GM12878 (cell line): ENCODE results near the gene PRKCZ.

Experiments
- BRCA1 ChIP-seq: IDR thresholded peaks from 2 replicates; pipeline ENCODE4 v1.6.1; 2011; ENCODE audit warnings: low read depth, low read length, improper control_type of control experiment
- CHD2 ChIP-seq: IDR thresholded peaks from 2 replicates; pipeline ENCODE4 v1.6.1; 2011; ENCODE audit warnings: low read depth, low read length, improper control_type of control experiment, borderline replicate concordance
- ESRRA ChIP-seq: IDR thresholded peaks from 2 replicates; pipeline ENCODE4 v1.6.1; 2012; ENCODE audit warnings: mild to moderate bottlenecking, low read length, improper control_type of control experiment
- GABPA ChIP-seq: IDR thresholded peaks from 2 replicates; pipeline ENCODE4 v1.6.1; 2014; ENCODE audit warnings: antibody characterized with exemption, low read depth, mild to moderate bottlenecking, inconsistent platforms
- MXI1 ChIP-seq: fragments of 150-350 bp; IDR thresholded peaks from 2 replicates; pipeline ENCODE4 v1.6.1; 2011; ENCODE audit warnings: low read depth, mild to moderate bottlenecking, inconsistent platforms, low read length, improper control_type of control experiment
- POLR2A ChIP-seq: IDR thresholded peaks from 2 replicates; pipeline ENCODE4 v1.6.1; 2011; ENCODE audit warnings: low read depth, mild to moderate bottlenecking, low read length
- RAD21 ChIP-seq: IDR thresholded peaks from 2 replicates; pipeline ENCODE4 v1.6.1; 2011; ENCODE audit warnings: mild to moderate bottlenecking, low read depth, low read length, moderate library complexity; ENCODE audit not compliant: insufficient read depth
- SMC3 ChIP-seq: IDR thresholded peaks from 2 replicates; pipeline ENCODE4 v1.6.1; 2011; ENCODE audit warnings: low read length, improper control_type of control experiment, borderline replicate concordance
- YY1 ChIP-seq: IDR thresholded peaks from 2 replicates; pipeline ENCODE4 v1.6.1; 2011; ENCODE audit warnings: low read depth, mild to moderate bottlenecking, low read length
- TF ChIP-seq, protein P1 (sequence below): fragments of 450-650 bp; formaldehyde crosslinking; IDR thresholded peaks from 2 replicates; pipeline ENCODE4 v1.5.0; 2022; ENCODE audit warnings: mild to moderate bottlenecking, missing genetic modification characterization
- TF ChIP-seq, protein P2 (sequence below), 3 experiments: IDR thresholded peaks in 2 of 3; conservative IDR thresholded peaks in 1 of 3; 2 replicates each; pipeline ENCODE4 v1.5.1; 2011; ENCODE audit warnings: low read depth in 3 of 3, low read length in 3 of 3, mild to moderate bottlenecking in 3 of 3, control low read depth in 2 of 3, moderate library complexity in 2 of 3, inconsistent platforms in 1 of 3, mixed read lengths in 1 of 3; ENCODE audit not compliant: control insufficient read depth in 2 of 3, insufficient read depth in 1 of 3; ENCODE audit errors: extremely low read depth in 1 of 3

DNA sequence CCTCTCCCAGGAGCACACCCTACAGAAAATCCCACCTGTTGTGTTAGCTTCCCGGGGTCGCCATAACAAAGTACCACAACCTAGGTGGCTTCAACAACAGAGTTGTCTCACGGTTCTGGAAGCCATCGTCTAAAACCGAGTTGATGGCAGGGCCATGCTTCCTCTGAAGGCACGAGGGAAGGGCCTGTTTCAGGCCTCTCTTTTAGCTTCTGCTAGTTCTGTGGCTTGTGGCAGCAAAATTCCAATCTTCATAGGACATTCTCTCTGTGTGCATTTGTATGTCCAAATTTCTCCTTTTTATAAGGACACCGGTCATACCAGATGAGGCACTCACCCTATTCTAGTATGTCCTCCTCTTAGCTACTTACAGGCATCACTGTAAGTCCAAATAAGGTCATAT is 49.8 kb upstream of the PRKCZ start:
- TF ChIP-seq ESRRA (no peak), MXI1 (no peak), POLR2A (no peak), SMC3 (no peak), GABPA (no peak), RAD21 (no peak), BRCA1 (no peak), CHD2 (no peak), YY1 (no peak)
- TF ChIP-seq, protein P1, sequence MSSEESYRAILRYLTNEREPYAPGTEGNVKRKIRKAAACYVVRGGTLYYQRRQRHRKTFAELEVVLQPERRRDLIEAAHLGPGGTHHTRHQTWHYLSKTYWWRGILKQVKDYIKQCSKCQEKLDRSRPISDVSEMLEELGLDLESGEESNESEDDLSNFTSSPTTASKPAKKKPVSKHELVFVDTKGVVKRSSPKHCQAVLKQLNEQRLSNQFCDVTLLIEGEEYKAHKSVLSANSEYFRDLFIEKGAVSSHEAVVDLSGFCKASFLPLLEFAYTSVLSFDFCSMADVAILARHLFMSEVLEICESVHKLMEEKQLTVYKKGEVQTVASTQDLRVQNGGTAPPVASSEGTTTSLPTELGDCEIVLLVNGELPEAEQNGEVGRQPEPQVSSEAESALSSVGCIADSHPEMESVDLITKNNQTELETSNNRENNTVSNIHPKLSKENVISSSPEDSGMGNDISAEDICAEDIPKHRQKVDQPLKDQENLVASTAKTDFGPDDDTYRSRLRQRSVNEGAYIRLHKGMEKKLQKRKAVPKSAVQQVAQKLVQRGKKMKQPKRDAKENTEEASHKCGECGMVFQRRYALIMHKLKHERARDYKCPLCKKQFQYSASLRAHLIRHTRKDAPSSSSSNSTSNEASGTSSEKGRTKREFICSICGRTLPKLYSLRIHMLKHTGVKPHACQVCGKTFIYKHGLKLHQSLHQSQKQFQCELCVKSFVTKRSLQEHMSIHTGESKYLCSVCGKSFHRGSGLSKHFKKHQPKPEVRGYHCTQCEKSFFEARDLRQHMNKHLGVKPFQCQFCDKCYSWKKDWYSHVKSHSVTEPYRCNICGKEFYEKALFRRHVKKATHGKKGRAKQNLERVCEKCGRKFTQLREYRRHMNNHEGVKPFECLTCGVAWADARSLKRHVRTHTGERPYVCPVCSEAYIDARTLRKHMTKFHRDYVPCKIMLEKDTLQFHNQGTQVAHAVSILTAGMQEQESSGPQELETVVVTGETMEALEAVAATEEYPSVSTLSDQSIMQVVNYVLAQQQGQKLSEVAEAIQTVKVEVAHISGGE = no peak
- TF ChIP-seq, protein P2, sequence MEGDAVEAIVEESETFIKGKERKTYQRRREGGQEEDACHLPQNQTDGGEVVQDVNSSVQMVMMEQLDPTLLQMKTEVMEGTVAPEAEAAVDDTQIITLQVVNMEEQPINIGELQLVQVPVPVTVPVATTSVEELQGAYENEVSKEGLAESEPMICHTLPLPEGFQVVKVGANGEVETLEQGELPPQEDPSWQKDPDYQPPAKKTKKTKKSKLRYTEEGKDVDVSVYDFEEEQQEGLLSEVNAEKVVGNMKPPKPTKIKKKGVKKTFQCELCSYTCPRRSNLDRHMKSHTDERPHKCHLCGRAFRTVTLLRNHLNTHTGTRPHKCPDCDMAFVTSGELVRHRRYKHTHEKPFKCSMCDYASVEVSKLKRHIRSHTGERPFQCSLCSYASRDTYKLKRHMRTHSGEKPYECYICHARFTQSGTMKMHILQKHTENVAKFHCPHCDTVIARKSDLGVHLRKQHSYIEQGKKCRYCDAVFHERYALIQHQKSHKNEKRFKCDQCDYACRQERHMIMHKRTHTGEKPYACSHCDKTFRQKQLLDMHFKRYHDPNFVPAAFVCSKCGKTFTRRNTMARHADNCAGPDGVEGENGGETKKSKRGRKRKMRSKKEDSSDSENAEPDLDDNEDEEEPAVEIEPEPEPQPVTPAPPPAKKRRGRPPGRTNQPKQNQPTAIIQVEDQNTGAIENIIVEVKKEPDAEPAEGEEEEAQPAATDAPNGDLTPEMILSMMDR (IDR thresholded peaks at IDR 0.05 in 2 of 3, conservative IDR thresholded peaks at IDR 0.05 in 1 of 3; ENCODE audit: control insufficient read depth in 2 of 3, extremely low read depth in 1 of 3, insufficient read depth in 1 of 3, low read depth in 3 of 3, low read length in 3 of 3) = no peak
